K562 (cell line): ENCODE results near the gene PODXL. TPM values are rescaled to one million over a fixed set of nuclear protein-coding genes. Genes with fewer than 3 reads are reported as not detected.

Source experiments
- ATAC-seq: fragments of 200-7000 bp; cut with Tn5 transposase; 3 replicates; pipeline ENCODE4 v1.9.1; 2020; ENCODE audit warnings: moderate library complexity
- BruUV-seq: library from RNA; stranded (reverse); fragments of 400-500 nt; replicated peaks from 2 replicates; lab custom pipeline; 2021; lab: Mats Ljungman, UMichigan
- CTCF ChIA-PET: fragments of 300-600 bp; formaldehyde crosslinking; extraction: SDS; loops from one replicate; lab custom pipeline; 2021; ENCODE audit warnings: low intra/inter-chr PET ratio; lab: Yijun Ruan, JAX
- POLR2A ChIA-PET: fragments of 300-600, 350-650 bp; sonication (Branson Sonifier 250); formaldehyde crosslinking; extraction: SDS; loops from one replicate; lab custom pipeline; 2021; ENCODE audit warnings: antibody characterized with exemption, inconsistent platforms; lab: Yijun Ruan, JAX
- DNase-seq, 4 experiments: peaks; one replicate each; pipeline versions ENCODE4 v3.0.0 to v3.0.0-alpha.2; 2011 to 2018; ENCODE audit warnings: low spot score in 3 of 4, mixed read lengths in 3 of 4; ENCODE audit errors: extremely low read depth in 1 of 4
- FAIRE-seq: peaks from 2 replicates; lab custom pipeline; 2011; peaks lifted over from hg19 to GRCh38; lab: Jason Lieb, UNC
- H2AFZ ChIP-seq: 2 replicates; pipeline ENCODE4 v1.6.0; 2011; ENCODE audit warnings: low read depth, low read length, control low read depth, inconsistent platforms
- H3K27ac ChIP-seq: fragments of 200-600 bp; 3 replicates; pipeline ENCODE4 v1.8.0; 2011; ENCODE audit warnings: low read depth, mild to moderate bottlenecking, control low read depth, inconsistent platforms, low read length, moderate library complexity, mixed read lengths; ENCODE audit errors: extremely low read depth
- H3K27me3 ChIP-seq, 2 experiments: fragments of 300-600 bp in 1 of 2; 2 replicates in 1 of 2; 3 replicates in 1 of 2; pipeline versions ENCODE4 v1.6.0 to v1.8.0; 2011; ENCODE audit warnings: inconsistent platforms in 2 of 2, low read length in 2 of 2, mild to moderate bottlenecking in 1 of 2, mixed read lengths in 1 of 2, moderate library complexity in 1 of 2; ENCODE audit not compliant: control insufficient read depth in 2 of 2, insufficient read depth in 2 of 2
- H3K36me3 ChIP-seq: fragments of 300-600 bp; 3 replicates; pipeline ENCODE4 v1.8.0; 2011; ENCODE audit warnings: mild to moderate bottlenecking, low read length, inconsistent platforms; ENCODE audit not compliant: control insufficient read depth, insufficient read depth
- H3K4me1 ChIP-seq, 2 experiments: fragments of 200-600 bp in 1 of 2; replicated peaks in 1 of 2; 2 replicates in 1 of 2; 3 replicates in 1 of 2; pipeline versions ENCODE4 v1.5.1 to v1.8.0; 2011; ENCODE audit warnings: inconsistent platforms in 2 of 2, low read length in 2 of 2, mild to moderate bottlenecking in 1 of 2, mixed read lengths in 1 of 2, moderate library complexity in 1 of 2; ENCODE audit not compliant: control insufficient read depth in 2 of 2, insufficient read depth in 2 of 2
- H3K4me2 ChIP-seq: 2 replicates; pipeline ENCODE4 v1.6.1; 2011; ENCODE audit warnings: low read length, control low read depth, inconsistent platforms, mixed read lengths; ENCODE audit not compliant: insufficient read depth
- H3K4me3 ChIP-seq: fragments of 200-600 bp; sonication (generic), shearing (Covaris generic); 2 replicates; pipeline ENCODE4 v1.5.1; 2016; ENCODE audit warnings: control low read depth, inconsistent platforms
- H3K79me2 ChIP-seq: fragments of 200-600 bp; 3 replicates; pipeline ENCODE4 v1.8.0; 2011; ENCODE audit warnings: low read length, inconsistent platforms; ENCODE audit not compliant: control insufficient read depth, insufficient read depth
- H3K9ac ChIP-seq, 2 experiments: 2 replicates each; pipeline versions ENCODE4 v1.6.0 to v1.6.1; 2011; ENCODE audit warnings: low read depth in 2 of 2, low read length in 2 of 2, control low read depth in 1 of 2, inconsistent platforms in 1 of 2, mild to moderate bottlenecking in 1 of 2, mixed read lengths in 1 of 2; ENCODE audit not compliant: insufficient read depth in 1 of 2
- H3K9me1 ChIP-seq: one replicate; pipeline ENCODE4 v1.6.0; 2011; ENCODE audit warnings: inconsistent platforms, mild to moderate bottlenecking, low read length, moderate library complexity; ENCODE audit not compliant: control insufficient read depth, insufficient read depth
- H3K9me3 ChIP-seq: replicated peaks from 2 replicates; pipeline ENCODE4 v1.5.1; 2011; ENCODE audit warnings: low read depth, low read length, inconsistent platforms; ENCODE audit not compliant: control insufficient read depth, insufficient read depth
- H4K20me1 ChIP-seq: replicated peaks from 2 replicates; pipeline ENCODE4 v1.6.1; 2011; ENCODE audit warnings: low read length, inconsistent platforms, mixed read lengths; ENCODE audit not compliant: control insufficient read depth, insufficient read depth
- FOXM1 ChIP-seq, 2 experiments: fragments of 450-650 bp in 1 of 2; sonication (generic) in 1 of 2; formaldehyde crosslinking in 1 of 2; IDR thresholded peaks; 2 replicates each; pipeline versions ENCODE4 v1.6.1 to v1.9.0; 2017 to 2022; ENCODE audit warnings: low read depth in 2 of 2, mild to moderate bottlenecking in 2 of 2, missing genetic modification reagents in 1 of 2, moderate library complexity in 1 of 2
- SRSF1 ChIP-seq: fragments of 200-400 bp; formaldehyde crosslinking; IDR thresholded peaks from 2 replicates; pipeline ENCODE4 v1.6.1; 2017; ENCODE audit warnings: mild to moderate bottlenecking, low read depth, low read length, moderate library complexity
- USF2 ChIP-seq: sonication (generic); formaldehyde crosslinking; IDR thresholded peaks from 2 replicates; pipeline ENCODE4 v1.5.0; 2020; ENCODE audit warnings: missing genetic modification reagents
- ZNF217 ChIP-seq: sonication (generic); formaldehyde crosslinking; IDR thresholded peaks from 2 replicates; pipeline ENCODE4 v1.8.0; 2022; ENCODE audit warnings: mild to moderate bottlenecking, missing genetic modification reagents
- ZNF518B ChIP-seq: fragments of 250-450 bp; sonication (Bioruptor Pico); IDR thresholded peaks from 2 replicates; pipeline ENCODE4 v1.5.0; 2021; ENCODE audit warnings: mild to moderate bottlenecking, moderate library complexity
- ZNF699 ChIP-seq: fragments of 250-450 bp; sonication (Bioruptor Pico); IDR thresholded peaks from 2 replicates; pipeline ENCODE4 v1.8.0; 2021; ENCODE audit warnings: mild to moderate bottlenecking, moderate library complexity; ENCODE audit not compliant: insufficient replicate concordance
- WGBS: fragments of 100-300 bp; shearing (Covaris generic); methylation state at CpG from one replicate; pipeline ENCODE4 v1.1.6; 2016; ENCODE audit warnings: low coverage, mixed read lengths; ENCODE audit not compliant: insufficient coverage; ENCODE audit errors: missing lambda C conversion rate; 5-methylcytosine and 5-hydroxymethylcytosine counted together
- in situ Hi-C: fragments of 300-500 bp; cut with MboI; formaldehyde crosslinking; loops from 4 replicates; pipeline ENCODE4 v1.15.0; 2018; ENCODE audit warnings: inconsistent platforms, mixed read lengths
- intact Hi-C: fragments of 100-400 bp; cut with micrococcal nuclease; formaldehyde crosslinking; loops from 2 replicates; pipeline ENCODE4 v1.14.2; 2022
- polyA plus RNA-seq, 8 experiments: library from polyadenylated mRNA; depleted of rRNA in 4 of 8; stranded (reverse) in 5 of 8; unstranded in 3 of 8; fragments of >200 nt; fragmentation: Nextera tagmentation in 2 of 8; fragmentation: Illumina TruSeq in 1 of 8; extraction: Ambion mirVana in 2 of 8; extraction: Trizol in 1 of 8; gene quantifications; 2 replicates each; pipeline versions ENCODE4 v1.2.1 to v1.2.3, GENCODE V29; 2011 to 2014; ENCODE audit warnings: inconsistent platforms in 1 of 8, missing spikeins in 1 of 8
- total RNA-seq, 7 experiments: library from RNA; depleted of rRNA in 6 of 7; stranded (reverse); fragments of >200 nt in 6 of 7; fragmentation: Illumina TruSeq in 2 of 7; extraction: Trizol in 2 of 7; gene quantifications; 2 replicates each; pipeline versions ENCODE4 v1.2.1 to v1.2.3, GENCODE V29; 2011 to 2021; ENCODE audit warnings: low replicate concordance in 1 of 7

The PODXL gene
- total and polyA plus RNA-seq, 9 of the 15 experiments (the other 6 are each of a cell fraction or from before 2014, with no cell fraction given) = 0.01 to 0.73 (median 0.07) TPM

GRCh38 chr7:131455001-131455400 is 101.4 kb downstream of the PODXL start (continued):
- TF ChIP-seq ZNF518B (CRISPR knock-in tag) = no peak
- no peak for TF ChIP-seq FOXM1 (IDR thresholded peaks at IDR 0.05; ENCODE audit: low read depth)
- no peak for TF ChIP-seq FOXM1 (CRISPR knock-in tag; IDR thresholded peaks at IDR 0.05; ENCODE audit: low read depth)
- no peak for TF ChIP-seq ZNF699 (CRISPR knock-in tag)
- TF ChIP-seq ZNF217 = no peak

- H3K79me2 ChIP-seq = no peaks in the 10 kb centered on the region
- ATAC-seq (no peak), DNase-seq (peak in 2 of 4 experiments; percentile 30 to 35), FAIRE-seq (no peak)
- CTCF ChIA-PET = no interaction called here
- in situ Hi-C loops (no loop called here), intact Hi-C loops (no loop called here)
- no peaks in the 10 kb centered on the region for H4K20me1 ChIP-seq
- H3K4me3 ChIP-seq = no peak overlapping the region
- BruUV-seq = no TSS peak
- no peak overlapping the region for H3K4me2 ChIP-seq
- TF ChIP-seq USF2 (CRISPR knock-in tag) = 0 out of 2 replicates have a peak, but pooled peaks have one; percentile 23
- TF ChIP-seq SRSF1 = no peak
- peaks cover 31% of the 10 kb centered on the region; the same call in 1 of the 3 replicates for H3K36me3 ChIP-seq
- no peak overlapping the region for H3K27ac ChIP-seq
- H3K27me3 ChIP-seq = no peaks in the 10 kb centered on the region
- WGBS = 94% methylated on average over 1 of the region's 1 CpG
- H3K9me1 ChIP-seq = no peaks in the 10 kb centered on the region
- H3K9ac ChIP-seq = no peak overlapping the region
- POLR2A ChIA-PET = interaction anchor here (1.3 kb wide), 1 partner anchor 9 kb away, joined by 3 read pairs; no protein-coding TSS in a partner anchor
- H3K9me3 ChIP-seq = no peaks in the 10 kb centered on the region
- no peak overlapping the region for H2AFZ ChIP-seq
- no peaks in the 10 kb centered on the region for H3K4me1 ChIP-seq
Observed at GRCh38 chr7:131454498-131454897, 101.9 kb downstream of the PODXL start.

Other genes starting within 250 kb of the PODXL start
- gene MKLN1, start 228.8 kb downstream of the PODXL start, total RNA-seq (2014; rRNA removed) = 19.4 and 19.8 TPM in 2 replicates
- gene MKLN1, start 228.8 kb downstream of the PODXL start, total RNA-seq (2014; rRNA removed; fragmentation: Illumina TruSeq; extraction: Trizol) = 61.2 and 71.7 TPM in 2 replicates
- gene MKLN1, start 228.8 kb downstream of the PODXL start, total RNA-seq (2015; rRNA removed; fragmentation: Illumina TruSeq; extraction: Trizol) = 50.6 and 56.0 TPM in 2 replicates
- 50.5 and 56.5 TPM in 2 replicates for gene MKLN1, start 228.8 kb downstream of the PODXL start, total RNA-seq (2021)
- 80.4 and 84.7 TPM in 2 replicates for gene MKLN1, start 228.8 kb downstream of the PODXL start, polyA plus RNA-seq (2011; rRNA removed)
- gene MKLN1, start 228.8 kb downstream of the PODXL start, polyA plus RNA-seq (2014; fragmentation: Illumina TruSeq; extraction: Trizol) = 32.0 and 38.9 TPM in 2 replicates
- gene MKLN1, start 228.8 kb downstream of the PODXL start, polyA plus RNA-seq (2014; fragmentation: Nextera tagmentation; extraction: Ambion mirVana) = 10 to 100 TPM; 27.0 to 68.8 TPM
- gene MKLN1, start 228.8 kb downstream of the PODXL start, polyA plus RNA-seq (2014; rRNA removed) = 18.6 and 19.1 TPM in 2 replicates